Hematopoietic multipotent progenitor cell treated with erythropoietin and hydrocortisone succinate and interleukin-3 and kit ligand, for 4 days (in vitro differentiated cells): ENCODE data around the gene MFSD6L.
A peak's percentile ranks its signal among the peaks of the same experiment; 100 is the strongest.
"Not testable (repeated sequence)": the region's sequence is repeated elsewhere in the genome, so short reads cannot be mapped to it uniquely, and the experiment has no call there.

ENCODE experiments used
- DNase-seq: peaks from one replicate; pipeline ENCODE4 v3.0.0-alpha.2; 2015

Gene MFSD6L

DNA sequence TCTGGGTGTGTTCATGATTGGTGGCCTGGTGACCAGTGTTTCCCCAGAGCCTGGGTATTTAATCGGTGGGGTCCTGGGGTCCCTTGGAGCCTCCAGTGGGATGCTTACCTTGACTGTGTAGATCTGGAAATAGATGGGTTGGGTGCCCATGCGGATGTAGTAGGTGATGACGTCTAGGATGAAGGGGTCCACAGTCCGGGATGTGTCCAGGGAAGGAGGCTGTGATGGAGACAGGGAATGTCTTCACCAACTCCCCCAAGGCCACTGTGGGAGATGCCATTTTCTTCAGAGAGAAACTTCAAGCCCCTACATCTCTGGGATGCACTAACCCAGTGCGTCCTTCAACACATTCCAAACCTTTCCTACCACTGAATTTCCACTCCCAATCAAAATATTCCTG is 24.1 kb upstream of the MFSD6L start:
- DNase-seq: no peak

DNA sequence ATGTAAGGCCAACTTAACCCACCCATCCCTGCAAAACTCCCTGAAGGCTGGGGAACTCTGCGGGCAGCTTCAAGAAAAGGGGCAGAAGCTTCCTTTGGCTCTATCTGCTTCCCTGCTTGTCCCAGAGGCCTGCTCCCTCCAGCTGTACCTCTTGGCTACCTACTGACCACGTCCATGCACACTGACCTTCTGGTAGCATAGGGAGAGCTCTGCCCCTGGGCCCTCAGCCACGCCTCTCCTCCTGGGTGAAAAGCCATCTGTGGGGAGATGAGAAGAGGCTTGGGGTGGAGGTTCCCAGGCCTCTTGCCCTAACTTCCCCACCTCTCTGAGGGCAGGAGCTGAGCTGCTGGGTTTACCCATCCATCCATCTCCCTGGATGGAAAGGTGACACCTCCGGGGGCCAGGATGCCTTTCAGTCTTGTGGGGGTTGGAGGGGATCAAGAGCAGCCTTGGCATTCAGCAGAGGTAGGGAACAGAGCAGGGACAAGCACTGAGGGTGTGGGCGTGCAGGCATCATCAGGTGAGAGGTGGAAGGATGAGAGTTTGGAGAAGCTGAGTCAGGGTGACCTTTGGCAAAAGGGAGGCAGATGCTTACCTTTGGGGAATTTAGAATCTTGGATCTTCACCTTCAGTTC is 23.4 kb upstream of the MFSD6L start:
- no peak for DNase-seq

DNA sequence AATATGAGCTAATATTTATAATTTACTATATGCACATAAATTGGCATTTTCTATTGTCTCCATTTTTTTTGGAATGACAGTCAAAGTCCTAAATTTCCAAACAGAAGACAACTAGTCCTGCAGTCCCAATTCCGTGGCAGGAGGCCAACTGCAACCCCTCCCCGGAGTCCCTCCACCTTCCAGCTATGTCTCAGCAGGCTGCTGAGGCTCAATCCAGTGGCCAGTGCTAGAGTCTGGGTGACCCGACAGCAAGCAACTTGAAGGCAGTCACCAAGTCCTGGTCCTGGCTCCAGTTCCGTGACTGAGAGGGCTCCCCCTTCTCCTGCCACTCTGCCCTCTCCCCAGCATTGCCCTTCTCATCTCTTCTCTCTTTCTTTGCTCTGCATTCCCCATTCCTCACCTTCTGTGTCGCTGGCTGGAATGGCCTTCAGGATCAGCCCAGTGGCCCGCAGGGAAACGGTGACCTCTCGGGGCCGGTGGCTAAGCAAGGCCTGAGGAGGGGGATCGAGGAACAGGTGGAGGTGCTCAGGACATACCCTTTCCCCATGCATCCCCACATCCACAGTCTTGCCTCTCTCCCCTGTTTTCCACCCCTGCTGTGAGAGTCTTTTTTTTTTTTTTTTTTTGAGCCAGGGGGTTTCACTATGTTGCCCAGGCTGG is 22.4 kb upstream of the MFSD6L start:
- no peak for DNase-seq

DNA sequence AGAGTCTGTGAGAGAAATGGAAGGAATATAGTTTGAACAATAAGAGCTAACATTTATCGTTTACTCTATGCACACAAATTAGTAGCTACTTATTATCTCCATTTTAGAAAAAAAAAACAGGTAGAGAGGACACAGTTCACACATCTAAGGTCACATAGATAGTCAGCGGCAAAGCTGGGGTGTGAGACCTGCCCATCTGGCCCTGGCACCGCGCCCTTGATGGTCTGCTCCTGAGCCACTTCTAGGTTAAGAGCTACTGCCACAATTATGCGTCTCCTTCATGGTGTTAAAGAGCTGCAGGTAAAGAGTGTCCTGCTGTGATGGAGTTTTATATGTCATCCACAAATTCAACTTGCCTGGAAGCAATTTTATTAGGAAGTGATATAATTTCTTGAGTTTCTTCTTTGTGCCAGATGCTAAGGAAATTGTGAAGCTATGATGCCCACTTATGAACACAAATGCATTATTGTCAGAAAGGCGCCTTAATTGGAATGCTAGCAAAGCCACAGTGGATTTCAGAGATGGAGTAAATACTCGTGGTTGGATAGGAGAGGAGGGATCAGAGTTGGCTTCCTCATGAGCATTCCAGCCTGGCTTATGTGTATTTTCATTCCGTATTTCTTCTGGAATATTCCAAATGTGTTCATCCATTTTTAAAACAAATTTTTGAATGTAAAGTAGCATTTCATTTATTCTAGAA is 21.3 kb upstream of the MFSD6L start:
- no peak for DNase-seq

DNA sequence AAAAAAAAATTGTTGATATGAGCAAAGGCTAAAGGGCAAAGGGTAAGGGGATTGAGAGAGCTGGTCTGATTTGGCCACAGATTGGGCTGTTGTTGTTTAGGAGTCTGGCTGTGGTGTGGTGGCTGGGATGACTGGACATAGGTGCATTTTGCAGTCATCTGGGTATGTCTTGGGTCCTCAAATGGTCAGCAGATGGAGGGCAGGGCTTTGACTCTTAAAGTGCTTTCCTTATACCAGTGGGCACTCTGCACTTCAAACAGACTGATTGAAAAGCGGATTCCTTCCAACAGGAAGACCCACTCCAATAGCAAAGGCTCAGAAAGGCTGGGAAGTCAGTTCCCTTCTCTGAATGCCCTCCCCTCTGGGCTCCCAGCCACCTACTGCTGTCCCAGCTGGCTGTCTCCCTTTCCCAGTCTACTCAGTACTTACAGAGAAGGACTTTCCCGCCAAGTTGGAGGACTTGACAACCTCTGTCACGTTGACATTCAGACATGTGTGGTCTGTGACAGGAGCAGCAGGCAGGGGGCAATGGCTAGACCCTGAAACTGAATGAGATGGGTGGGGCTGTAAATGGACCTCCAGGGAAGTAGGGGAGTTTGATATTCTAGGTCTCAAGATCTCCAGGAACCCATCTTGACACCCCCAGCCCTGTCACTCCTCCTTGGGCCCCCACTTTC is 19.6 kb upstream of the MFSD6L start:
- no peak for DNase-seq

DNA sequence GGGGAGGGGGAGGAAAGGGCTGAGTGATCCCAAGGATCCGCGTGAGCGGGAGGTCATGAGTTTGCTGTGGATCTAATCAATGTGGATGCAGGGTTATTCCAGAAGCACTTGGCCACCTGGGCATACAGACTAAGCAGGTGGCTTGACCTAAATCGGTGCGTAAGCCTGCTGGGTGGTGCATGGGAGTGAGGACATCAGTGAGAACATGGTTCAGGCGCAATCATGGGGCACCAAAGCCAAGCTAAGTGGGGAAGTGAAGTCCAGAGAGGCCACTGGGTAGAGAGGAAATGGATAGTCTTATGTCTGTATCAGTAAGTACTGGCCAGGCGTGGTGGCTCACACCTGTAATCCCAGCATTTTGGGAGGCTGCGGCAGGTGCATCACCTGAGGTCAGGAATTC is 18.9 kb upstream of the MFSD6L start:
- DNase-seq: no peak

DNA sequence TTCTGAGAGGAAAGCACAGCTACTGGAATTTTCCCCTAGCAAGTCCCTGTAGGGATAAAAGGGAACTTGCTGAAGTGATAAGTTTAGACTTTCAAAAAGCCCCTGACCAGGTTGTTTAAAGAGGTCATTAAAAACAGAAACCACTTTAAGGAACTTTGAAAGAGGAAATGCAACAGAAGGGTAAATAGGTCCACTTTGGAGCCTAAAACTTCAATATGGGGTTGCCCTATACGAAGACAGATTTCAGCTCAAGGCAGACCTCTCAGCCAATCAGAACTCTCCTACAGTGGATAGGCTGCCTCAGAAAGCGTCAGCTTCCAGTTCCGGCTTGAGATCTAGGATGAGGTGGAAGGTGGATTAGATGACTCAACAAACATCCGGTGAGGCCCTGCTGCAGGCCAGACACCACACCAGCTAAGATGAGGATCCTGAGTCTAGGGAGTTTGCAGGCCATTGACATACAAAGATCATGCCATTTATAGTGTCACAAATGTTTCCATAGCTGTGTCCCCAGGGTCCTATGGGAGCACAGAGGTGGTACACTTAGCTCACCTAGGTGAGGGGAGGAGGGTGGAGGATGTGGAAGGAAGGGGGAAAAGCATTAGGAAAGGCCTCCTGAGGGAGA is 7.9 kb upstream of the MFSD6L start:
- peak; percentile 29 for DNase-seq

DNA sequence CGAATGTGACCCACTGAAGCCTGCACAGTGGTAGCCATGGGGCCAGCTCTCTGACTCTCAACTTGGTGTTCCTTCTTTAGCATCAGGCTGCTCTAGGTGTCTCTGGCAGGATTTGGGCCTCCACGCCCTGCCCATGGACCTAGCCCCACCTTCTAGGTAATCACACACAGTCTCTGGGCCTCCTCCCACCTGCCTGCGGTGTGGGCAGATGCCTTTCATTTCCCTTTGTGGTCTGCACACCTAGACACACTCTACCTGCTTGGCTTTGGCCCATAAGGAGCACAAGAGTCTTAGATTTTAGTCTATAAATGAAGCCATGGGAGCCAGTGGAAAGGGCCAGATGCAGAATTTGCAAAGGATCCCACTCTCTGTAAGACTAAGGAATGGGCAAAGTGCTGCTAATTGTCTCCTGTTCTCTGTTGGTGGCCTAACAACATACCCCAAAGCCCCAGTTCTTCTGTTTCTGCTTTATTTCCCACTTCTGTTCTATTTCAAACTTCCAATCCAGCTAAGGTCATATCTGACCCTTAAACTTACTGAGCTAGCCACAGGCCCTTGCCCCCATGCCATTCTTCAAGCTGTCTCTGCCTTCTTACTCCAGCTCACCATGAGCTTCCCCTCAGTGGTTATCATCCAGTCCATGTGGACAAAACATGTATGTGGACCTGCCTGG is 7.2 kb upstream of the MFSD6L start:
- DNase-seq: no peak

DNA sequence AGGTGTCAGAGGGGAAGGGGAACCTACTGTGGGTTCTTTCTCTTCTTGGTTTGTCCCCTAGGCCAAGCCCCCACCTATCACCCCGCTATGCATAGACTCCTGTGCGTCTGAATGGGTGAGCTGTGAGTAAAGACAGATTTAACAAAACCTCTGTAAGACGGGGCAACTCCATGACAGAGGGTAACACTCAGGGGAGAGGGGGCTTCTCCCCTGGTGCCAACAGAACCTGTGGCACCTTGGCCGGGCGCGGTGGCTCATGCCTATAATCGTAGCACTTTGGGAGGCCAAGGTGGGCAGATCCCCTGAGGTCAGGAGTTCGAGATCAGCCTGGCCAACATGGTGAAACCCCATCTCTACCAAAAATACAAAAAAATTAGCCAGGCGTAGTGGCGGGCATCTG is 6.2 kb upstream of the MFSD6L start:
- DNase-seq: not testable (repeated sequence)

DNA sequence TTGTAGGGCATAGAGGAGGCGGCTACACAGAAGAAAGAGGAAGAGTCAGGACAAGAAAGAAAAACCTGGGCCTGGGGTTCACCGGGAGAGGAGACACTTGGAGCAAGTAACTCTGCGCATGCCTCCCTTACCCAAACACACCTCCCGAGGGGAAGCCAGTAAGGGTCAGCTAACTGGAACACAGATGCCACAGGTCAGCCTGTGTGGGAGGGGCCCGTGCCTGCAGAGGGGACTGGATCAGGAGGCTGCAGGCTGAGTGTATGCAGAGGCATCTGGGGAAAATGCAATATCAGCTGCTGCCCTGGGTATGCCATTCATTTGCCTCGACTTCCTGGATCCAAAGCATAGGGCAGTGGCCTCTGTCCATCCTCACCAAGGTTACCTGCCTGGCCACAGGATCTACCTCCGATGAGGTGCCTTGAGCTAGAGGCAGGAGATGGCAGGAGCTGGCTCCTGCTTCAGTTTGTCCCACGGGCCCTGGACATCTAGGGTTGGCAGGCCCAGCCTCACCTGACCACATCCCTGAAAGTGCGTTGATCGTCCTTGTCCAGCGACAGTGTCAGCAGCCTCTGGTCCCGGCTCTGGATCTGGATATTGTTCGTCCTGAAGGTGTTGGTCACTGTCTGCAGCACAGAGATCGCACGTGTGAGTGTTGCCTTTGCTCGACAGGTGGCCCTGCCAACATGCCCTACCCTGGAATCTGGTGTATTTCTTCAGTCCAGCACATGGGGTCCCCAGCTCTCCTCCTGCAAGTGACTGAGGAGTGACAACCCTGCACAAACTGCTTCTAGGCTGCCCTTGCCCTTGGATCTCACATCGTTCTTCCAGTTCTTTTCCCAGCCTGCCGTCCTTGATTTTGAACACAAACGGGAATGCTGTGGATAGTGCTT is 4.6 kb upstream of the MFSD6L start:
- peak; percentile 31 for DNase-seq

DNA sequence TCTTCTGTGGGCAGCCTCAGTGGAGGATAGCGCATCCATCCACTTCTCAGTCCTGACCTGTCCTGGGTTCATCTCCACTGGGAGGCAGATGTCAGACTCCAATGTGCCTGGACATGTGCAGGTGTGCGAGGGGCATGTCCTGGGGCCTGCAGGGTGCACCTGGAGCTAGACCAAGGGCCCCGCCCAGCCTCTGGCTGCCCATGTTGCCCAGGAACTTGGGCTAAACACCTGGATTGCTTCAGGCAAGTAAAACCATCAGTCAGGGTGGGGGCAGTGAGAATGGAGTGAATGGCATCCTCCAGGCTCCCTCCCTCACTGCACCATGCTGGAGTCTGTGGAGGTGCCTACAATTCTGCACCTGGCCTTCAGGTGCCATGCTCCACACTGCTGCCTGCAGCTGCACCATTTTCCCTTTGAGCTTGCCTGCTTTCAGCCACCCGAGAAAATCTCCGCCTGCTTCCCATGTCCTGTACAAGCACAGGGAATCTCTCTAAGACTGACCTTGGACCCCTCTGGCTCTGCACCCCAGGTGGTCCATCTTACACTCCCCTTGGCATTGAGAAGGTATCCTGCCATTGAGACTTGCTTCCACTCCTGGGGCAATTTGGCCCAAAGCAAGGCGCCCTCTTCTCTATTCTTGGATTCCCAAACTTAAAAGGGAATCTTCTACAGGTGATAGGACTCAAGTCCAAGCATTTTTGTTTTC is 2.1 kb upstream of the MFSD6L start:
- no peak for DNase-seq

DNA sequence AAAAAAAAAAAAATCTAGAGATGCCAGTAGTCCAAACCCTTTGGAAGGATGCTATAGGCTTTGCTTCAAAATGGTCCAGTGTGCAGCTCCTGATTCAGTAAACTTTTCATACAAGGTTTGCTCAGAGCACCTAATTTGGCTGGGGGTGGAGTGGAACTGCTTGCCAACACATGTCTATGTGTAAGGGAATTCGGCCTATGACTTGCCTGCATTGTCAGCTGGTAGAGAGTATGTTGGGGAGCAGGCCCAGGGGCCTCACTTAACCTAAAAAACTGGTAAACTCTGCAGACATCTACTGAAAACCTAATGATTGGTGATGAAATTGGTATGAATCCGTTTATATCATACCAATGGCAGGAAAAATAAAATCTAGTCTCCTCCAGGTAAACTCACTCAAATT is 1.5 kb upstream of the MFSD6L start:
- no peak for DNase-seq

DNA sequence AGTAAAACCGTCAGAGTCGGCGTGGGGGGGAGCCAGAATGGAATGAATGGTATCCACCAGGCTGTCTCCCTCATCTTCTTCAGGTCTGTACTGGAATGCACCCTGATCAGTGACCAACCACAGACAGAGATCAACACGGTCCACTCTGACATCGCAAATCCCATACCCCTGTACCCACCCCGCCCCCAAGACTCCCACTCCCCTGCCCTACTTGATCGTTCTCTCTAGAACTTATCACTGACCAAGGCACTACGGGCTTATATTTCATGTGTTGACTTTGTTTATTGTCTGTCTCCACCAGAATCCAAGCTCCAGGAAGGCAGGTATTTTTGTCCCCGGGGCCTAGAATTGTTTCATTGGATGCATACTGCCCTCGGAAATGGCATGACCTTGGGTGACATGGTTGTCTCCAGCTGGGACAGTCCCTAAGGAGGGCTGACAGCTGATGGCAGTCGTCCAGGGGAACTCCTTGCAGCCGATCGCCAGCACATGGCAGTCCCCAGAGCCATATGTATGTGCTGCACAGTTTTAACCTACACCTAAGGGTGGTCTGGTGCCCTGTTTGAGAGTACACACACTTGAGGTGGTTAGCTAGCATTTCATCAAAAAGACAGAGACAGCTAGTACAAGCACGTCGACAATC is 526 bp upstream of the MFSD6L start:
- no peak for DNase-seq

DNA sequence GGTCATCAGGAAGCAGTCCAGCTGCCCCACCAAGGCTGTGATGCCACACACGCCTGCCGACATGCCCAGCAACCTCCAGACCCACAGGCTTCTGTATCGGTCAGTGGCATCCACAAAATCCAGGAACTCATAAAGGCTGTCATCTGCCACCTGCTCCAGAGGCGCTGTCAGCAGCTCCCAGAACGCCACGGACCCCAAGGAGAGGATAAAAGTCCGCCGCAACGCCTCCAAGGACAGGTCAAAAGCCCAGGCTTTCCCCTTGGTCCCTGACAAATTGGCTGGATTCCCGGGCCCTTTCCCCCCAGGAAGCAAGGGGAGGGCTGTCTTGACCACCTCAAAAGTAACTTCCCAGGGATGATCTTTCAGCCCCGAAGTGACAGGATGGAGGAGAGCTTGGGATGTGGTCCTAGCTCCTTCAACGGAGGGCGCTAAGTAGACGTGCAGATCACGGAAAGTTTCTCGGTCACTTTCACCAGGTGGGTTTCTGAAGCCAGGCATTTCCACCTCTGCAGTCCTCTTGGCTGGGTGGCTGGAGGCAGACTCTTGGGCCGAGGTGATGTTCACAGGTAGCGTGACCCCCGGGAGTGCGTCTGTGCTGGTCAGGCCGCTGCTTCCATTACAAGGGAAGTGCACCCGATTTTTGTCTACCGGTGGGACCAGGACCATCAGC is 854 bp downstream of the MFSD6L start:
- DNase-seq: no peak

DNA sequence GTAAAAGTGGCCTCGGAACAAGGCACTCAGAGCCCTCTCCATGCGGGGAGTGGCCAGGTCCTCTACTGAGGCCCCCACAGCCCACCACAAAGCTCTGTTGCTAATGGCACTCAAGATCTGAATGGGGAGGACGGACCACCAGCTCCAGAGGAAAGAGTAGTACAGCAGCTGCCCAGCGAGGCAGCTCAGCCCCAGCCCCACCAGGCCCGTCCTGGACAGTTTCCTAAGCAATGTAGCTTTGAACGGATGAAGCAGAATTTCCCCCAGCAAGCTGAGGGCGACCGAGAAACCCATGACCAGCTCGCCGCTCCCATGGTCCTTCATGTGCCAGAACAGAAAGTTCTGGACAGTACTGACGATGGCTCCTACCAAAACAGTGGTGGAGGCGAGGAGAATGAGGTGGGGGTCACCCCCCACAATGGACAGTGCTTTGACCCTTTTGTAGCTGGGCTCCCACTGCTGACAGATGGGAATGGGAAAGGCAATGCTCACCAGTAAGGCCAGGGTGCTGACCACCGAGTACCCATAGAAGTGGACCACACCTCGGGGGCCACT is 1.5 kb downstream of the MFSD6L start:
- no peak for DNase-seq

DNA sequence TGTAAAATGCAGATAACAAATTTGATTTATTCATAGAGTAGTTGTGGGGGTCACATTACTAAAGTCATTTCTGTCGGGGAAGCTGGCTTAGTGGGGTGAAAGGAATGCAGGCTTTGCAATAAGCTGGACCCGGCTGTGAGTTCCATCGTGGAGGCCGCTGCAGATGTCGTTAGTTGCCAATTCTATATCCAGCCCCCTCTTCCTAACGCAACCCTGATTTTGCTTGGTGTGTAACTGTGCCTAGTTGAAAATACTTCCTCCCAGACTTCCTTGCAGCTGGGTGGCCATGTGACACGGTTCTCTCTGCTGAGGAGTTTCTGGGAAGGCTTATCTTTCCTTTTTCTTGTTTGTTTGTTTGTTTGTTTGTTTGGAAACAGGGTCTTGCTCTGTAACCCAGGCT is 4.5 kb downstream of the MFSD6L start:
- DNase-seq: no peak

DNA sequence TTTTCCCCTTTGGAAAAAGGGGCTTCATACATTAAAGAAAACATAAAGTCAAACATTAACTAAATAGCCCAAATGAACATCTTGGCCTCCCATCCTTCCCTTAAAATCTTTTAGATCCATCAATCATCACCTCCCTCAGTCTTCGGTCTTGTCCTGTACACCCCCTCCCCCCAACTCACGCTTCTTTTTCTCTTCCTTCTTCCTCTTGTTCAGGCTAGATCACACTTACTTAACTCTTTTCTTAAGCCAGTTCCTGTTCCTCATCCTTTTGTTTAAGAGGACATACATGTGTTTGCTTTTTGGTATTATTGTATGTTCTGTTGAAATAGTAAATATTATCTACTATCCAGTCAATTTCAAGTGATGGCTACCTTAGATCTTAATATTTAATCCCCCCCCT is 5.5 kb downstream of the MFSD6L start:
- DNase-seq: peak; percentile 40

DNA sequence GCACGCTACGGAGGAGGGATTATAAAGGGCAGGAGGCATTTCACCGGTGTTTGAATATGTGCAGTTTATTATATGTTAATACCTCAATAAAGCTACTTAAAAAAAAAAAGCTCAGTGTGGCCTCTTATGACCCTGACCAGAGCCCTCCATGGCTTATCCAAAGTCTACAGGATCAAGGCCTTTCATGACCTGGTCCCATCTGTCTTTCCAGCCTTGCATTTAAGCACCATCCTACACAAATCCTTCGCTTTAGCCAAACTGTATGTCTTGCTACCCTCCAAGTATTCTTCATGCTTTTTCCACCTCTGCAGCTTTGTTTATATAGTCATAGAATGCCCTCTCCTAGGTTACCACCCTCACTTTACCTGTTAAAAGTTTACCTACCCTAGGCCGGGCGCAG is 6.5 kb downstream of the MFSD6L start:
- DNase-seq: no peak

DNA sequence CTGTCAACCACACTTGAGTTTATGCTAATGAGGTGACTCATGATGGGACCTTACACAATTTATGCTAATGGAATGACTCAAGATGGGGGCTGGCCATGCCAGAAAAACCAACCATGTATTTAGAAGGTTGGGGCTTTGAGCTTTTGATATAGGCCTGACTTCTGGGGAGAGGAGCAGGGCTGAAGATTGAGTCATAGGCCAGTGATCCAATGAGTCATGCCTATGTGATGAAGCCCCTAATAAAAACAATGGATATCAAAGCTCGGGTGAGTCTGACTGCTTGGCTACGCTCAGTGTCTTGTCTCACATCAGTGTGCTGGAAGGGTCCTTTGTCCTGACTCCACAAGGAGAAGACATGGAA is 7.3 kb downstream of the MFSD6L start:
- DNase-seq: no peak
